ENCODE data around the gene BRCA2. TPM values are rescaled to one million over a fixed set of nuclear protein-coding genes. Genes with fewer than 3 reads are reported as not detected.

Gene BRCA2
- total RNA-seq, 4 donors from 2014 or later = 0.49 to 2.1 (median 0.90) TPM

DNA sequence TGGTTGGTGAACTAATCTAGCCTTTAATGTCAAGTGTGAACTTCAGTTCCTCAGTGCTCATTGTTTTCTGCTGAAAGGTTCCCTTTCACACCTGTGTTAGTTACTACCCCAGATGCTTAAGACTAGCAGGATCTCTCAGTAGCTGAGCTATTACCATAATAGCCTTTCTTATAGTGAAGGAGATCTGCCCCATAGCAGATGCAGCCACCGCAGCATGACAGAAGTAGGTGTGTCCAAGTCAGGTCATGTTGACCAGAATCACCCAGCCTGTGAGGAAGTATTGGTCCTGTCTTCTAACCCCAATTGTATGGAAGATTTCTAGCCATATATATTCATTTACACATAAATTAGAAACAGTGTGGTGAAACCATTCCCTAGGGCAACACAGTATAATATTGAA, 37.5 kb upstream of the BRCA2 start:
- H3K4me3 ChIP-seq (ENCODE audit: low read depth, poor library complexity, severe bottlenecking) = no peak overlapping the region
- no peak for DNase-seq (ENCODE audit: low spot score in 2 of 2)
- TF ChIP-seq POLR2A (IDR thresholded peaks at IDR 0.05) = no peak
- TF ChIP-seq, protein P1, sequence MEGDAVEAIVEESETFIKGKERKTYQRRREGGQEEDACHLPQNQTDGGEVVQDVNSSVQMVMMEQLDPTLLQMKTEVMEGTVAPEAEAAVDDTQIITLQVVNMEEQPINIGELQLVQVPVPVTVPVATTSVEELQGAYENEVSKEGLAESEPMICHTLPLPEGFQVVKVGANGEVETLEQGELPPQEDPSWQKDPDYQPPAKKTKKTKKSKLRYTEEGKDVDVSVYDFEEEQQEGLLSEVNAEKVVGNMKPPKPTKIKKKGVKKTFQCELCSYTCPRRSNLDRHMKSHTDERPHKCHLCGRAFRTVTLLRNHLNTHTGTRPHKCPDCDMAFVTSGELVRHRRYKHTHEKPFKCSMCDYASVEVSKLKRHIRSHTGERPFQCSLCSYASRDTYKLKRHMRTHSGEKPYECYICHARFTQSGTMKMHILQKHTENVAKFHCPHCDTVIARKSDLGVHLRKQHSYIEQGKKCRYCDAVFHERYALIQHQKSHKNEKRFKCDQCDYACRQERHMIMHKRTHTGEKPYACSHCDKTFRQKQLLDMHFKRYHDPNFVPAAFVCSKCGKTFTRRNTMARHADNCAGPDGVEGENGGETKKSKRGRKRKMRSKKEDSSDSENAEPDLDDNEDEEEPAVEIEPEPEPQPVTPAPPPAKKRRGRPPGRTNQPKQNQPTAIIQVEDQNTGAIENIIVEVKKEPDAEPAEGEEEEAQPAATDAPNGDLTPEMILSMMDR (IDR thresholded peaks at IDR 0.05) = no peak
- intact Hi-C loops (cut with DNase I; ENCODE audit: low total_unique reads) = no loop called here
- WGBS, 2 donors = 38 to 95% methylated on average over 1 of the region's 1 CpG

DNA sequence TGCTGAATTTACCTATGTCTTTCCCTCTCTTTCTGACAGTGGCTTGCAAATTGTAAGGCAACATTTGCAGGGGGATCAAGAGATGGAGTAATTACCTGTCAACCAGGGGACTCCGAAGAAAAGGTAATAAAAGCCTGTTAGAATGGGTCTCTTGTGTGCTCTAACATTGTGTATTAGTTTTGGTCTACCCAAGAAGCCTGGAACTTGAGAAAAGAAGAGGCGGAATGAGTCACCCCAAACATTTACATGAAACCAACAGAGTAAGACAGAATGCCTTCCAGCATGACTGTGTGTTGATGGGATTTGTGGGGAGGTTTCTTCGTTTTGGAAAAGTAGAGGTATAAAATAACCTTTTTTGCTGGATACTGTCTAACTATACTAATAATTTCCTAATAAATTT, 36.9 kb upstream of the BRCA2 start:
- WGBS, 2 donors = 80 to 84% methylated on average over 3 of the region's 3 CpGs
- no peak overlapping the region for H3K4me3 ChIP-seq (ENCODE audit: low read depth, poor library complexity, severe bottlenecking)
- intact Hi-C loops (cut with DNase I; ENCODE audit: low total_unique reads) = no loop called here

DNA sequence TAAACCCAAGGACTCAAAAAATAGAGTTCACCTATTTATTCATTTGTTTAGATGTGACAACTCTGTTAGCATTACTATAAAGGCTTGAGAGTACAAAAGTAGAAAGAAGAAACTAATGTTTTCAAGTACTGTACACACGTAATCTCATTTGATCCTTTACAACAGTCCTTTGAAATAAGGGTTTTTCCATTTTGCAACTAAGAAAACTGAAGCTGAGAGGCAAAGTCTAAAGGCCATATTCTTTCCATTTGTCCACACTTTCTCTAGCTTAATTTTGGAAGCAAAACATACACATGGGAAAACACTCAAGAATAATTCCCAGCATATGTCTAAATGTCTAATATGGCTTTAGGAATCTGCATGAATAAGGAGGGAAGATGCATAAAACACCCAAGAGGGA, 34.2 kb upstream of the BRCA2 start:
- WGBS, 2 donors = 78 to 94% methylated on average over 1 of the region's 1 CpG
- DNase-seq (ENCODE audit: low spot score in 2 of 2) = no peak
- no peak overlapping the region for H3K4me3 ChIP-seq (ENCODE audit: low read depth, poor library complexity, severe bottlenecking)
- intact Hi-C loops (cut with DNase I; ENCODE audit: low total_unique reads) = no loop called here
- no peak for TF ChIP-seq POLR2A (IDR thresholded peaks at IDR 0.05)
- TF ChIP-seq, protein P1 (IDR thresholded peaks at IDR 0.05) = no peak

More for the DNA sequence above, 36.9 kb upstream of the BRCA2 start:
- DNase-seq (ENCODE audit: low spot score in 2 of 2) = no peak
- no peak for TF ChIP-seq POLR2A (IDR thresholded peaks at IDR 0.05)
- TF ChIP-seq, protein P1 (IDR thresholded peaks at IDR 0.05) = no peak

DNA sequence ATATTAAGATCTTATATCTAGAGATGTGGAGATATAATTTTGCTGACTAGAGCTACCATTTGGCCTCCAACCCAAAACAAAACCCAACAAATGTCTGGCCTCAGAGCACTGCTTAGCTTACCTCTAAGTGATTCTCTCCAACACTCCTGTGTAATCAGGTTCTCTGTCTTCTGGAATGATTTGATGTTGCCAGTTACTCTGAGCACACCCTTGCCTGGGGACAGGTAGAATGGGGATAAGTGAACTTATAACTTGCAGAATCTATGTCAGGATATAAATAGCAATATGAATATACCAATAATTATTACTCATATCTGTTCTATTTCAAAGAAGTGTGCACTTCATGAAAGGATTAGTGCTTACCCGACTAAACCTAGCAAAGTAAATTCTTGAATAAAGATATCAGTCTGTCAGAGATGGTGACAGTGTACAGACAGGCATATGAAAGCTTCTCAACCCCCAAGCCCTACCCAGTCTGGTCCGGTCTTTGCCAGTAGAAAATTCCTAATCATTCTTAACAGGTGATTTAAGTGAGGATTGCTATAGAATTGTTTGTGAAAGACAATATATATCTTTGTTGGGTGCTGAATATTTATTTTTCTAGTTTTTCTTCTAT, 33.1 kb upstream of the BRCA2 start:
- 61 to 64% methylated on average over 2 of the region's 2 CpGs for WGBS, 2 donors
- intact Hi-C loops (cut with DNase I; ENCODE audit: low total_unique reads) = no loop called here
- DNase-seq (ENCODE audit: low spot score in 2 of 2) = no peak
- H3K4me3 ChIP-seq (ENCODE audit: low read depth, poor library complexity, severe bottlenecking) = no peak overlapping the region
- TF ChIP-seq POLR2A (IDR thresholded peaks at IDR 0.05) = no peak
- TF ChIP-seq, protein P1 (IDR thresholded peaks at IDR 0.05) = no peak

DNA sequence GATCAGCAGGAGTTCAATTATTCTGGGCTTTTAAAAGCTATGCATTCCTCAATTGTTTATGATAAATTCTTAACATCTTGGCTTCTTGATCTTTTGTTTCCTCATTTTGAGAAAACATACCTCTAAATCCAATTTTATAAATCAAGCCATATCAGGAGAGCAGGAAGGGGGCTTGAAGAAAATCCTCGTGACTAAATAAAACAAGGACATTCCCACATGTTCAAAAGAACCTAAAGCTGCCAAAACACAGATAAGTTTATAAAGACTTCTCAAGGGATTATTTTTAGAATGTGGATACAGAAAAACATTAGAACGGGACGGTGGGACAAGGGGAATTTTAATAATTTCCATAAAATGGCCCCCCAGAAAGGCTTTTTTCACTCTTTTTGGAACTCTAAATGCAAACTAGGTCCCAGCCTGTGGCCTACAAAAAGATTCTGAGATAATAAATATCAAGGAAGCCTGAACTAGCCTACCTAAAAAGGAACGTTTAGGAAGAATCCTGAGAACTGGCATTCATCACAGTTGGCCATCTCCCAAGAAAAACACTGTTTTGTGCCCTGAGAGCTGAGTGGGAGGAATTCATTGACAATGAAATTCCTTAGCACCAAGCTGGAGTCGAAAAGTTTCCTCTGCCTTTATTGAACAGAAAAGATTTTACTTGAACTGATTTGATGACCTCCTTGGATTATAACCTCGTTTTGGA, 30.2 kb upstream of the BRCA2 start:
- no peak overlapping the region for H3K4me3 ChIP-seq (ENCODE audit: low read depth, poor library complexity, severe bottlenecking)
- intact Hi-C loops (cut with DNase I; ENCODE audit: low total_unique reads) = no loop called here
- TF ChIP-seq POLR2A (IDR thresholded peaks at IDR 0.05) = no peak
- TF ChIP-seq, protein P1 (IDR thresholded peaks at IDR 0.05) = no peak
- 35 to 41% methylated on average over 6 of the region's 6 CpGs for WGBS, 2 donors
- DNase-seq (ENCODE audit: low spot score in 2 of 2) = no peak
